H9 (cell line): ENCODE data around the gene HLTF. TPM values are rescaled to one million over a fixed set of nuclear protein-coding genes. Genes with fewer than 3 reads are reported as not detected.

Source experiments
- DNase-seq: peaks from one replicate; pipeline ENCODE4 v3.0.0-alpha.2; 2017
- H2AFZ ChIP-seq: one replicate; pipeline ENCODE4 v1.6.1; 2013; ENCODE audit warnings: mild to moderate bottlenecking, low read length, control low read depth, moderate library complexity
- H2AK5ac ChIP-seq: 2 replicates; pipeline ENCODE4 v1.6.1; 2013; ENCODE audit warnings: low read length, control low read depth, mixed read lengths; ENCODE audit not compliant: insufficient read length
- H2BK120ac ChIP-seq: one replicate; pipeline ENCODE4 v1.6.1; 2013; ENCODE audit warnings: low read depth, mild to moderate bottlenecking, low read length, control low read depth, inconsistent platforms; ENCODE audit not compliant: poor library complexity, severe bottlenecking
- H2BK12ac ChIP-seq: 2 replicates; pipeline ENCODE4 v1.6.1; 2013; ENCODE audit warnings: low read length, control low read depth, mixed read lengths, low read depth; ENCODE audit not compliant: insufficient read length
- H2BK15ac ChIP-seq: 2 replicates; pipeline ENCODE4 v1.6.1; 2013; ENCODE audit warnings: low read depth, low read length, control low read depth
- H2BK20ac ChIP-seq: one replicate; pipeline ENCODE4 v1.6.1; 2013; ENCODE audit warnings: low read depth, mild to moderate bottlenecking, low read length, control low read depth, inconsistent platforms; ENCODE audit not compliant: poor library complexity, severe bottlenecking
- H2BK5ac ChIP-seq: 2 replicates; pipeline ENCODE4 v1.6.1; 2013; ENCODE audit warnings: low read length, control low read depth, mixed read lengths; ENCODE audit not compliant: insufficient read length
- H3K14ac ChIP-seq: 2 replicates; pipeline ENCODE4 v1.6.1; 2013; ENCODE audit warnings: low read length, control low read depth; ENCODE audit not compliant: insufficient read depth
- H3K18ac ChIP-seq: 2 replicates; pipeline ENCODE4 v1.6.1; 2013; ENCODE audit warnings: low read depth, mild to moderate bottlenecking, mixed read lengths, low read length, control low read depth; ENCODE audit not compliant: insufficient read length
- H3K23ac ChIP-seq: 2 replicates; pipeline ENCODE4 v1.6.1; 2013; ENCODE audit warnings: low read length, control low read depth, mixed read lengths, low read depth; ENCODE audit not compliant: insufficient read length
- H3K23me2 ChIP-seq: 2 replicates; pipeline ENCODE4 v1.6.1; 2013; ENCODE audit warnings: low read depth, mild to moderate bottlenecking, mixed read lengths, low read length, control low read depth; ENCODE audit not compliant: insufficient read length, poor library complexity, severe bottlenecking
- H3K27ac ChIP-seq: 2 replicates; pipeline ENCODE4 v1.5.1; 2013; ENCODE audit warnings: low read length, control low read depth, mixed read lengths, low read depth; ENCODE audit not compliant: insufficient read length
- H3K27me3 ChIP-seq: 2 replicates; pipeline ENCODE4 v1.6.1; 2013; ENCODE audit warnings: low read length, control low read depth, inconsistent platforms; ENCODE audit not compliant: insufficient read depth
- H3K4ac ChIP-seq: 2 replicates; pipeline ENCODE4 v1.6.1; 2013; ENCODE audit warnings: low read depth, mild to moderate bottlenecking, control low read depth, inconsistent platforms, low read length, moderate library complexity
- H3K4me1 ChIP-seq: 2 replicates; pipeline ENCODE4 v1.6.1; 2013; ENCODE audit warnings: low read length, control low read depth, inconsistent platforms; ENCODE audit not compliant: insufficient read depth
- H3K4me2 ChIP-seq: 2 replicates; pipeline ENCODE4 v1.6.1; 2013; ENCODE audit warnings: low read length, control low read depth, mixed read lengths; ENCODE audit not compliant: insufficient read length, insufficient read depth
- H3K56ac ChIP-seq: 2 replicates; pipeline ENCODE4 v1.6.1; 2013; ENCODE audit warnings: low read depth, mild to moderate bottlenecking, mixed read lengths, low read length, control low read depth; ENCODE audit not compliant: insufficient read length
- H3K79me1 ChIP-seq: 2 replicates; pipeline ENCODE4 v1.6.1; 2013; ENCODE audit warnings: low read depth, mild to moderate bottlenecking, moderate library complexity, low read length, control low read depth, inconsistent platforms; ENCODE audit not compliant: insufficient read depth, poor library complexity, severe bottlenecking
- H3K79me2 ChIP-seq: 2 replicates; pipeline ENCODE4 v1.6.1; 2013; ENCODE audit warnings: low read length, control low read depth, inconsistent platforms; ENCODE audit not compliant: insufficient read depth
- H3K9ac ChIP-seq: 2 replicates; pipeline ENCODE4 v1.6.1; 2013; ENCODE audit warnings: low read length, control low read depth, mixed read lengths; ENCODE audit not compliant: insufficient read length; ENCODE audit errors: extremely low read depth
- H3K9me3 ChIP-seq: one replicate; pipeline ENCODE4 v1.6.1; 2013; ENCODE audit warnings: low read depth, low read length, inconsistent platforms; ENCODE audit not compliant: control insufficient read depth
- H3T11ph ChIP-seq: one replicate; pipeline ENCODE4 v1.6.1; 2013; ENCODE audit warnings: mild to moderate bottlenecking, low read length, control low read depth, inconsistent platforms
- H4K20me1 ChIP-seq: one replicate; pipeline ENCODE4 v1.6.1; 2013; ENCODE audit not compliant: control insufficient read depth, insufficient read length, insufficient read depth
- H4K5ac ChIP-seq: 2 replicates; pipeline ENCODE4 v1.6.1; 2013; ENCODE audit warnings: low read depth, mild to moderate bottlenecking, mixed read lengths, low read length, control low read depth; ENCODE audit not compliant: insufficient read length
- H4K8ac ChIP-seq: replicated peaks from 2 replicates; pipeline ENCODE4 v1.6.1; 2013; ENCODE audit warnings: low read length, control low read depth, mixed read lengths, low read depth; ENCODE audit not compliant: insufficient read length
- H4K91ac ChIP-seq: 2 replicates; pipeline ENCODE4 v1.6.1; 2013; ENCODE audit warnings: low read depth, mild to moderate bottlenecking, moderate library complexity, mixed read lengths, low read length, control low read depth; ENCODE audit not compliant: insufficient read length
- H3K27ac Mint-ChIP-seq, 3 experiments: 2 replicates in 2 of 3; 3 replicates in 1 of 3; pipeline ENCODE4 v1.8.0; 2020 to 2021; ENCODE audit warnings: mixed read lengths in 3 of 3, mild to moderate bottlenecking in 1 of 3, moderate library complexity in 1 of 3
- H3K27me3 Mint-ChIP-seq: 2 replicates; pipeline ENCODE4 v1.8.0; 2021; ENCODE audit warnings: low read depth, mild to moderate bottlenecking, moderate library complexity, mixed read lengths
- H3K36me3 Mint-ChIP-seq, 3 experiments: 2 replicates in 2 of 3; 3 replicates in 1 of 3; pipeline ENCODE4 v1.8.0; 2020 to 2021; ENCODE audit warnings: low read depth in 3 of 3, mixed read lengths in 3 of 3; ENCODE audit not compliant: insufficient read depth in 1 of 3
- H3K4me1 Mint-ChIP-seq, 2 experiments: 2 replicates each; pipeline ENCODE4 v1.8.0; 2020; ENCODE audit warnings: mixed read lengths in 2 of 2
- H3K4me3 Mint-ChIP-seq, 2 experiments: 2 replicates in 1 of 2; 3 replicates in 1 of 2; pipeline ENCODE4 v1.8.0; 2020 to 2021; ENCODE audit warnings: mild to moderate bottlenecking in 2 of 2, mixed read lengths in 2 of 2, moderate library complexity in 1 of 2
- H3K9me3 Mint-ChIP-seq, 2 experiments: 2 replicates in 1 of 2; 3 replicates in 1 of 2; pipeline ENCODE4 v1.8.0; 2020; ENCODE audit warnings: mild to moderate bottlenecking in 2 of 2, mixed read lengths in 2 of 2, moderate library complexity in 1 of 2
- CTCF ChIP-seq: fragments of 200-600 bp; sonication (generic); conservative IDR thresholded peaks from 3 replicates; pipeline ENCODE4 v1.8.0; 2021; ENCODE audit warnings: antibody characterized with exemption, mild to moderate bottlenecking
- WGBS: extraction: QIAGEN DNeasy Blood & Tissue Kit; methylation state at CpG from one replicate; pipeline ENCODE4 v1.1.7; 2013; ENCODE audit warnings: missing lambda C conversion rate, low lambda C conversion rate, mixed read lengths; ENCODE audit not compliant: insufficient read length; ENCODE audit errors: extremely low coverage; 5-methylcytosine and 5-hydroxymethylcytosine counted together
- total RNA-seq: library from RNA; stranded (reverse); gene quantifications from 2 replicates; pipeline ENCODE4 v1.2.1, GENCODE V29; 2021

Gene HLTF
- total RNA-seq, 1 experiment from 2014 or later = 41.5 TPM

- no peak for TF ChIP-seq CTCF
- Mint-ChIP-seq H3K9me3 (no peaks in the 10 kb centered on the region), H3K4me3 (no peak overlapping the region), H3K4me1 (no peaks in the 10 kb centered on the region), H3K27me3 (no peaks in the 10 kb centered on the region), H3K36me3 (peaks cover 11 to 73% (median 50%) of the 10 kb centered on the region in 3 experiments; a peak in 6 of 7 replicates), H3K27ac (peak overlapping the region in 1 of 3 experiments; percentile 36; a peak in 1 of 7 replicates)
- Histone ChIP-seq H3K27me3 (no peaks in the 10 kb centered on the region), H4K20me1 (no peaks in the 10 kb centered on the region), H3T11ph (no peak overlapping the region), H2BK12ac (no peak overlapping the region), H4K8ac (no peak overlapping the region), H3K23me2 (no peaks in the 10 kb centered on the region), H2BK5ac (no peak overlapping the region), H4K91ac (no peak overlapping the region), H3K56ac (no peak overlapping the region), H2AK5ac (no peak overlapping the region), H3K4me2 (no peak overlapping the region), H2BK20ac (no peak overlapping the region), H3K79me2 (no peaks in the 10 kb centered on the region), H3K79me1 (no peaks in the 10 kb centered on the region), H3K23ac (no peak overlapping the region), H4K5ac (no peak overlapping the region), H3K4me1 (no peaks in the 10 kb centered on the region), H3K4ac (no peak overlapping the region), H3K27ac (no peak overlapping the region), H3K9me3 (no peaks in the 10 kb centered on the region), H3K14ac (no peak overlapping the region), H3K18ac (no peak overlapping the region), H2BK120ac (no peak overlapping the region), H2BK15ac (no peak overlapping the region), H3K9ac (no peak overlapping the region), H2AFZ (no peak overlapping the region)
- no CpG with 5 or more reads among the region's 8 CpGs for WGBS
- DNase-seq = no peak
These were observed 18.4 kb downstream of the HLTF start for GRCh38 chr3:149067883-149068282.
